K562 (cell line): Measurements from ENCODE around the gene ACBD6. TPM values are rescaled to one million over a fixed set of nuclear protein-coding genes. Genes with fewer than 3 reads are reported as not detected.

Source experiments
- ATAC-seq: fragments of 200-7000 bp; cut with Tn5 transposase; 3 replicates; pipeline ENCODE4 v1.9.1; 2020; ENCODE audit warnings: moderate library complexity
- BruUV-seq: library from RNA; stranded (reverse); fragments of 400-500 nt; replicated peaks from 2 replicates; lab custom pipeline; 2021; lab: Mats Ljungman, UMichigan
- CTCF ChIA-PET: fragments of 300-600 bp; formaldehyde crosslinking; extraction: SDS; loops from one replicate; lab custom pipeline; 2021; ENCODE audit warnings: low intra/inter-chr PET ratio; lab: Yijun Ruan, JAX
- POLR2A ChIA-PET: fragments of 300-600, 350-650 bp; sonication (Branson Sonifier 250); formaldehyde crosslinking; extraction: SDS; loops from one replicate; lab custom pipeline; 2021; ENCODE audit warnings: antibody characterized with exemption, inconsistent platforms; lab: Yijun Ruan, JAX
- DNase-seq, 4 experiments: peaks; one replicate each; pipeline versions ENCODE4 v3.0.0 to v3.0.0-alpha.2; 2011 to 2018; ENCODE audit warnings: low spot score in 3 of 4, mixed read lengths in 3 of 4; ENCODE audit errors: extremely low read depth in 1 of 4
- FAIRE-seq: peaks from 2 replicates; lab custom pipeline; 2011; peaks lifted over from hg19 to GRCh38; lab: Jason Lieb, UNC
- H2AFZ ChIP-seq: 2 replicates; pipeline ENCODE4 v1.6.0; 2011; ENCODE audit warnings: low read depth, low read length, control low read depth, inconsistent platforms
- H3K27ac ChIP-seq: fragments of 200-600 bp; 3 replicates; pipeline ENCODE4 v1.8.0; 2011; ENCODE audit warnings: low read depth, mild to moderate bottlenecking, control low read depth, inconsistent platforms, low read length, moderate library complexity, mixed read lengths; ENCODE audit errors: extremely low read depth
- H3K27me3 ChIP-seq, 2 experiments: fragments of 300-600 bp in 1 of 2; 2 replicates in 1 of 2; 3 replicates in 1 of 2; pipeline versions ENCODE4 v1.6.0 to v1.8.0; 2011; ENCODE audit warnings: inconsistent platforms in 2 of 2, low read length in 2 of 2, mild to moderate bottlenecking in 1 of 2, mixed read lengths in 1 of 2, moderate library complexity in 1 of 2; ENCODE audit not compliant: control insufficient read depth in 2 of 2, insufficient read depth in 2 of 2
- H3K36me3 ChIP-seq: fragments of 300-600 bp; 3 replicates; pipeline ENCODE4 v1.8.0; 2011; ENCODE audit warnings: mild to moderate bottlenecking, low read length, inconsistent platforms; ENCODE audit not compliant: control insufficient read depth, insufficient read depth
- H3K4me1 ChIP-seq, 2 experiments: fragments of 200-600 bp in 1 of 2; replicated peaks in 1 of 2; 2 replicates in 1 of 2; 3 replicates in 1 of 2; pipeline versions ENCODE4 v1.5.1 to v1.8.0; 2011; ENCODE audit warnings: inconsistent platforms in 2 of 2, low read length in 2 of 2, mild to moderate bottlenecking in 1 of 2, mixed read lengths in 1 of 2, moderate library complexity in 1 of 2; ENCODE audit not compliant: control insufficient read depth in 2 of 2, insufficient read depth in 2 of 2
- H3K4me2 ChIP-seq: 2 replicates; pipeline ENCODE4 v1.6.1; 2011; ENCODE audit warnings: low read length, control low read depth, inconsistent platforms, mixed read lengths; ENCODE audit not compliant: insufficient read depth
- H3K4me3 ChIP-seq: fragments of 200-600 bp; sonication (generic), shearing (Covaris generic); 2 replicates; pipeline ENCODE4 v1.5.1; 2016; ENCODE audit warnings: control low read depth, inconsistent platforms
- H3K79me2 ChIP-seq: fragments of 200-600 bp; 3 replicates; pipeline ENCODE4 v1.8.0; 2011; ENCODE audit warnings: low read length, inconsistent platforms; ENCODE audit not compliant: control insufficient read depth, insufficient read depth
- H3K9ac ChIP-seq, 2 experiments: 2 replicates each; pipeline versions ENCODE4 v1.6.0 to v1.6.1; 2011; ENCODE audit warnings: low read depth in 2 of 2, low read length in 2 of 2, control low read depth in 1 of 2, inconsistent platforms in 1 of 2, mild to moderate bottlenecking in 1 of 2, mixed read lengths in 1 of 2; ENCODE audit not compliant: insufficient read depth in 1 of 2
- H3K9me1 ChIP-seq: one replicate; pipeline ENCODE4 v1.6.0; 2011; ENCODE audit warnings: inconsistent platforms, mild to moderate bottlenecking, low read length, moderate library complexity; ENCODE audit not compliant: control insufficient read depth, insufficient read depth
- H3K9me3 ChIP-seq: replicated peaks from 2 replicates; pipeline ENCODE4 v1.5.1; 2011; ENCODE audit warnings: low read depth, low read length, inconsistent platforms; ENCODE audit not compliant: control insufficient read depth, insufficient read depth
- H4K20me1 ChIP-seq: replicated peaks from 2 replicates; pipeline ENCODE4 v1.6.1; 2011; ENCODE audit warnings: low read length, inconsistent platforms, mixed read lengths; ENCODE audit not compliant: control insufficient read depth, insufficient read depth
- ADNP ChIP-seq: fragments of 200-800 bp; sonication (Bioruptor generic); IDR thresholded peaks from 2 replicates; pipeline ENCODE4 v1.6.1; 2016; ENCODE audit warnings: missing genetic modification characterization, missing compliant biosample characterization
- GABPB2 ChIP-seq: fragments of 250-450 bp; sonication (Bioruptor Pico); conservative IDR thresholded peaks from 2 replicates; pipeline ENCODE4 v1.5.1; 2021; ENCODE audit warnings: mild to moderate bottlenecking
- HOMEZ ChIP-seq: fragments of 250-450 bp; sonication (Bioruptor Pico); IDR thresholded peaks from 2 replicates; pipeline ENCODE4 v1.4.0; 2020; ENCODE audit warnings: mild to moderate bottlenecking, moderate library complexity
- IFI16 ChIP-seq: fragments of 250-450 bp; sonication (Bioruptor Pico); IDR thresholded peaks from 2 replicates; pipeline ENCODE4 v2.1.2; 2022; ENCODE audit warnings: mild to moderate bottlenecking, inconsistent platforms
- KHSRP ChIP-seq: fragments of 450-650 bp; IDR thresholded peaks from 2 replicates; pipeline ENCODE4 v1.6.1; 2017
- MNT ChIP-seq, 2 experiments: fragments of 450-650 bp; conservative IDR thresholded peaks; 2 replicates each; pipeline ENCODE4 v1.6.1; 2017; ENCODE audit warnings: mild to moderate bottlenecking in 2 of 2, moderate library complexity in 2 of 2
- MTA3 ChIP-seq: fragments of 450-650 bp; formaldehyde crosslinking; IDR thresholded peaks from 2 replicates; pipeline ENCODE4 v1.6.1; 2017; ENCODE audit warnings: mild to moderate bottlenecking, borderline replicate concordance
- PRDM10 ChIP-seq: fragments of 450-650 bp; IDR thresholded peaks from 2 replicates; pipeline ENCODE4 v1.6.1; 2018; ENCODE audit not compliant: partially characterized antibody
- PRPF4 ChIP-seq: fragments of 200-400 bp; formaldehyde crosslinking; IDR thresholded peaks from one replicate; pipeline ENCODE4 v1.6.1; 2017; ENCODE audit warnings: low read length, low read depth, mild to moderate bottlenecking; ENCODE audit not compliant: insufficient read depth, poor library complexity, severe bottlenecking
- RUNX1 ChIP-seq: sonication (generic); IDR thresholded peaks from 2 replicates; pipeline ENCODE4 v1.6.1; 2016; ENCODE audit warnings: antibody characterized with exemption, low read depth
- TAF7 ChIP-seq: fragments of 450-650 bp; IDR thresholded peaks from 2 replicates; pipeline ENCODE4 v1.6.1; 2016; ENCODE audit warnings: missing genetic modification characterization, missing compliant biosample characterization
- ZNF436 ChIP-seq: fragments of 250-450, 450-650 bp; sonication (Bioruptor Pico); formaldehyde crosslinking; IDR thresholded peaks from 2 replicates; pipeline ENCODE4 v1.7.0; 2020; ENCODE audit warnings: mild to moderate bottlenecking
- ZSCAN32 ChIP-seq: fragments of 450-650 bp; formaldehyde crosslinking; IDR thresholded peaks from 2 replicates; pipeline ENCODE4 v1.4.0; 2020; ENCODE audit warnings: mild to moderate bottlenecking, moderate library complexity
- WGBS: fragments of 100-300 bp; shearing (Covaris generic); methylation state at CpG from one replicate; pipeline ENCODE4 v1.1.6; 2016; ENCODE audit warnings: low coverage, mixed read lengths; ENCODE audit not compliant: insufficient coverage; ENCODE audit errors: missing lambda C conversion rate; 5-methylcytosine and 5-hydroxymethylcytosine counted together
- in situ Hi-C: fragments of 300-500 bp; cut with MboI; formaldehyde crosslinking; loops from 4 replicates; pipeline ENCODE4 v1.15.0; 2018; ENCODE audit warnings: inconsistent platforms, mixed read lengths
- intact Hi-C: fragments of 100-400 bp; cut with micrococcal nuclease; formaldehyde crosslinking; loops from 2 replicates; pipeline ENCODE4 v1.14.2; 2022
- polyA plus RNA-seq, 8 experiments: library from polyadenylated mRNA; depleted of rRNA in 4 of 8; stranded (reverse) in 5 of 8; unstranded in 3 of 8; fragments of >200 nt; fragmentation: Nextera tagmentation in 2 of 8; fragmentation: Illumina TruSeq in 1 of 8; extraction: Ambion mirVana in 2 of 8; extraction: Trizol in 1 of 8; gene quantifications; 2 replicates each; pipeline versions ENCODE4 v1.2.1 to v1.2.3, GENCODE V29; 2011 to 2014; ENCODE audit warnings: inconsistent platforms in 1 of 8, missing spikeins in 1 of 8
- total RNA-seq, 7 experiments: library from RNA; depleted of rRNA in 6 of 7; stranded (reverse); fragments of >200 nt in 6 of 7; fragmentation: Illumina TruSeq in 2 of 7; extraction: Trizol in 2 of 7; gene quantifications; 2 replicates each; pipeline versions ENCODE4 v1.2.1 to v1.2.3, GENCODE V29; 2011 to 2021; ENCODE audit warnings: low replicate concordance in 1 of 7

Gene ACBD6
- total and polyA plus RNA-seq, 9 of the 15 experiments (the other 6 are each of a cell fraction or from before 2014, with no cell fraction given): 16.9 to 107 (median 77.7) TPM

GRCh38 chr1:180258935-180259334 is 243.4 kb downstream of the ACBD6 start:
- intact Hi-C loops: no loop called here
- 5% methylated on average over 5 of the region's 5 CpGs for WGBS
- CTCF ChIA-PET: no interaction called here
- TF ChIP-seq MNT (conservative IDR thresholded peaks at IDR 0.05) (no peak), IFI16 (CRISPR knock-in tag) (no peak), ZNF436 (no peak), ADNP (tag) (no peak), MTA3 (no peak), PRPF4 (no peak), PRDM10 (no peak), KHSRP (no peak), GABPB2 (CRISPR knock-in tag) (no peak), TAF7 (tag) (no peak), RUNX1 (no peak), ZSCAN32 (CRISPR knock-in tag) (no peak), HOMEZ (no peak)

More at GRCh38 chr1:180258935-180259334, 243.4 kb downstream of the ACBD6 start:
- H3K36me3 ChIP-seq: no peaks in the 10 kb centered on the region
- H3K9me3 ChIP-seq: no peaks in the 10 kb centered on the region
- H3K27me3 ChIP-seq: peaks cover 47 to 78% of the 10 kb centered on the region in 2 experiments; a peak in 4 of 5 replicates
- no peak overlapping the region for H2AFZ ChIP-seq
- no peak for DNase-seq
- FAIRE-seq: no peak
- in situ Hi-C loops: loop anchor here (25.0 kb wide), 1 partner anchor 903 kb away; no protein-coding TSS in a partner anchor
- H3K4me1 ChIP-seq: peaks cover 0 to 37% of the 10 kb centered on the region in 2 experiments; a peak in 2 of 5 replicates
- no peak overlapping the region for H3K9ac ChIP-seq
- POLR2A ChIA-PET: interaction anchor here (1.2 kb wide), 2 partner anchors 11 kb away, joined by 3 read pairs; no protein-coding TSS in a partner anchor
- no peak overlapping the region for H3K4me2 ChIP-seq
- H3K4me3 ChIP-seq: no peak overlapping the region
- no peak for ATAC-seq
- H3K27ac ChIP-seq: no peak overlapping the region
- no TSS peak for BruUV-seq
- H3K9me1 ChIP-seq: no peaks in the 10 kb centered on the region
- no peaks in the 10 kb centered on the region; the same call in 1 of the 2 replicates for H4K20me1 ChIP-seq
- H3K79me2 ChIP-seq: no peaks in the 10 kb centered on the region
